GM12878 (cell line): ENCODE results near the gene MACROD2. TPM values are rescaled to one million over a fixed set of nuclear protein-coding genes. Genes with fewer than 3 reads are reported as not detected.

ENCODE experiments used
- ATAC-seq: fragments of 200-7000 bp; cut with Tn5 transposase; 3 replicates; pipeline ENCODE4 v1.9.1; 2020; ENCODE audit warnings: mild to moderate bottlenecking, moderate library complexity
- BruUV-seq: library from RNA; stranded (reverse); fragments of 400-500 nt; replicated peaks from 2 replicates; lab custom pipeline; 2021; lab: Mats Ljungman, UMichigan
- CTCF ChIA-PET: fragments of 300-600 bp; sonication (Branson Sonifier 250); formaldehyde crosslinking; extraction: SDS; loops from one replicate; lab custom pipeline; 2021; ENCODE audit warnings: inconsistent platforms; lab: Yijun Ruan, JAX
- POLR2A ChIA-PET: fragments of 350-600 bp; formaldehyde crosslinking; extraction: SDS; loops from one replicate; lab custom pipeline; 2021; ENCODE audit warnings: inconsistent platforms; lab: Charles Lee
- RAD21 ChIA-PET: fragments of 300-600 bp; sonication (Branson Sonifier 250); formaldehyde crosslinking; loops from one replicate; lab custom pipeline; 2023; ENCODE audit warnings: antibody characterized with exemption; ENCODE audit not compliant: unreplicated experiment; lab: Charles Lee
- SMC1A ChIA-PET: fragments of 300-600 bp; sonication (Branson Sonifier 250); formaldehyde crosslinking; loops from one replicate; lab custom pipeline; 2023; ENCODE audit not compliant: unreplicated experiment, uncharacterized antibody; lab: Charles Lee
- DNase-seq: peaks from one replicate; pipeline ENCODE4 v3.0.0-alpha.2; 2011; ENCODE audit warnings: low read depth, low spot score
- FAIRE-seq: peaks from 3 replicates; lab custom pipeline; 2011; peaks lifted over from hg19 to GRCh38; lab: Jason Lieb, UNC
- H2AFZ ChIP-seq: 2 replicates; pipeline ENCODE4 v1.6.0; 2011; ENCODE audit warnings: low read depth, low read length, control low read depth; ENCODE audit not compliant: control insufficient read depth
- H3K27ac ChIP-seq: 2 replicates; pipeline ENCODE4 v1.5.1; 2011; ENCODE audit warnings: control low read depth; ENCODE audit not compliant: control insufficient read depth, insufficient read depth
- H3K27me3 ChIP-seq, 2 experiments: replicated peaks in 1 of 2; 2 replicates each; pipeline versions ENCODE4 v1.6.0 to v1.6.1; 2011; ENCODE audit warnings: low read length in 1 of 2; ENCODE audit not compliant: control insufficient read depth in 2 of 2, insufficient read depth in 2 of 2
- H3K36me3 ChIP-seq, 2 experiments: 2 replicates each; pipeline ENCODE4 v1.5.1; 2011; ENCODE audit warnings: low read length in 1 of 2; ENCODE audit not compliant: control insufficient read depth in 2 of 2, insufficient read depth in 2 of 2
- H3K4me1 ChIP-seq: 2 replicates; pipeline ENCODE4 v1.6.1; 2011; ENCODE audit warnings: mild to moderate bottlenecking, low read length, moderate library complexity, mixed read lengths; ENCODE audit not compliant: control insufficient read depth, insufficient read depth
- H3K4me2 ChIP-seq: 2 replicates; pipeline ENCODE4 v1.6.0; 2011; ENCODE audit warnings: control low read depth; ENCODE audit not compliant: control insufficient read depth, insufficient read depth
- H3K4me3 ChIP-seq: fragments of 200-600 bp; sonication (generic); 2 replicates; pipeline ENCODE4 v1.5.1; 2016
- H3K79me2 ChIP-seq: 2 replicates; pipeline ENCODE4 v1.6.0; 2011; ENCODE audit warnings: low read length; ENCODE audit not compliant: control insufficient read depth, insufficient read depth
- H3K9ac ChIP-seq: 2 replicates; pipeline ENCODE4 v1.8.0; 2011; ENCODE audit warnings: low read length, control low read depth, mixed read lengths; ENCODE audit not compliant: control insufficient read depth, insufficient read depth
- H3K9me3 ChIP-seq: replicated peaks from 3 replicates; pipeline ENCODE4 v1.5.1; 2011; ENCODE audit warnings: mild to moderate bottlenecking, low read length; ENCODE audit not compliant: control insufficient read depth, insufficient read depth
- H4K20me1 ChIP-seq: 2 replicates; pipeline ENCODE4 v1.6.0; 2011; ENCODE audit not compliant: control insufficient read depth, insufficient read depth
- CREM ChIP-seq: IDR thresholded peaks from 2 replicates; pipeline ENCODE4 v1.6.1; 2014; ENCODE audit warnings: antibody characterized with exemption, low read depth
- DPF2 ChIP-seq: fragments of 450-650 bp; IDR thresholded peaks from 2 replicates; pipeline ENCODE4 v1.6.1; 2017; ENCODE audit warnings: mild to moderate bottlenecking
- EED ChIP-seq: sonication (generic); IDR thresholded peaks from 2 replicates; pipeline ENCODE4 v1.6.1; 2016; ENCODE audit warnings: antibody characterized with exemption, low read depth
- ETV6 ChIP-seq, 2 experiments: fragments of 450-650 bp in 1 of 2; IDR thresholded peaks in 1 of 2; conservative IDR thresholded peaks in 1 of 2; 2 replicates each; pipeline ENCODE4 v1.6.1; 2014; ENCODE audit warnings: antibody characterized with exemption in 1 of 2, borderline replicate concordance in 1 of 2, low read depth in 1 of 2, mild to moderate bottlenecking in 1 of 2, moderate library complexity in 1 of 2
- GABPA ChIP-seq: IDR thresholded peaks from 2 replicates; pipeline ENCODE4 v1.6.1; 2014; ENCODE audit warnings: antibody characterized with exemption, low read depth, mild to moderate bottlenecking, inconsistent platforms
- KAT2A ChIP-seq: conservative IDR thresholded peaks from 2 replicates; pipeline ENCODE4 v1.6.1; 2011; ENCODE audit warnings: low read depth, low read length; ENCODE audit not compliant: control insufficient read depth
- MXI1 ChIP-seq: fragments of 150-350 bp; IDR thresholded peaks from 2 replicates; pipeline ENCODE4 v1.6.1; 2011; ENCODE audit warnings: low read depth, mild to moderate bottlenecking, inconsistent platforms, low read length, improper control_type of control experiment
- NR2C2 ChIP-seq: IDR thresholded peaks from 2 replicates; pipeline ENCODE4 v1.6.1; 2011; ENCODE audit warnings: borderline replicate concordance, low read depth; ENCODE audit not compliant: control insufficient read depth, insufficient read length
- SREBF2 ChIP-seq: IDR thresholded peaks from 2 replicates; pipeline ENCODE4 v1.6.1; 2012; ENCODE audit warnings: mild to moderate bottlenecking, low read length
- WRNIP1 ChIP-seq: IDR thresholded peaks from 2 replicates; pipeline ENCODE4 v1.6.1; 2011; ENCODE audit warnings: low read depth, low read length, improper control_type of control experiment, borderline replicate concordance
- YBX1 ChIP-seq: fragments of 450-650 bp; IDR thresholded peaks from 2 replicates; pipeline ENCODE4 v1.6.1; 2016; ENCODE audit warnings: antibody characterized with exemption
- WGBS: methylation state at CpG from one replicate; pipeline ENCODE4 v1.1.6; 2016; ENCODE audit warnings: low lambda C conversion rate; ENCODE audit not compliant: insufficient replicate concordance, insufficient coverage; ENCODE audit errors: missing lambda C conversion rate; 5-methylcytosine and 5-hydroxymethylcytosine counted together
- in situ Hi-C: fragments of 300-500 bp; cut with MboI; formaldehyde crosslinking; loops from 9 replicates; pipeline ENCODE4 v1.14.3; 2018; ENCODE audit warnings: mixed read lengths
- intact Hi-C: fragments of 100-400 bp; cut with micrococcal nuclease; formaldehyde crosslinking; loops from one replicate; pipeline ENCODE4 v1.14.2; 2022; ENCODE audit not compliant: unreplicated experiment
- polyA plus RNA-seq, 11 experiments: library from polyadenylated mRNA; depleted of rRNA in 4 of 11; unstranded in 6 of 11; stranded (reverse) in 5 of 11; fragments of >200 nt; fragmentation: Nextera tagmentation in 4 of 11; fragmentation: Illumina TruSeq in 1 of 11; extraction: Ambion mirVana in 4 of 11; extraction: Trizol in 1 of 11; gene quantifications; 1 replicate in 1 of 11; 2 replicates in 10 of 11; pipeline versions ENCODE4 v1.2.1 to v1.2.3, GENCODE V29; 2011 to 2016; ENCODE audit warnings: inconsistent platforms in 2 of 11, missing spikeins in 2 of 11, low read depth in 1 of 11
- total RNA-seq, 4 experiments: library from RNA; depleted of rRNA in 3 of 4; stranded (reverse); fragments of >200 nt in 3 of 4; fragmentation: Illumina TruSeq in 1 of 4; extraction: Trizol in 1 of 4; gene quantifications; 2 replicates each; pipeline versions ENCODE4 v1.2.1 to v1.2.3, GENCODE V29; 2013 to 2021
- TF ChIP-seq, protein P1 (sequence below): fragments of 450-650 bp; IDR thresholded peaks from 2 replicates; pipeline ENCODE4 v1.6.1; 2018; ENCODE audit warnings: borderline replicate concordance, mild to moderate bottlenecking; ENCODE audit not compliant: partially characterized antibody
- TF ChIP-seq, protein P2 (sequence below): fragments of 450-650 bp; formaldehyde crosslinking; IDR thresholded peaks from 2 replicates; pipeline ENCODE4 v1.4.0; 2022; ENCODE audit warnings: mild to moderate bottlenecking, moderate library complexity

MACROD2 gene
- total and polyA plus RNA-seq, 10 of the 15 experiments (the other 5 are each of a cell fraction or from before 2014, with no cell fraction given): 1.1 to 21.5 (median 2.2) TPM

DNA sequence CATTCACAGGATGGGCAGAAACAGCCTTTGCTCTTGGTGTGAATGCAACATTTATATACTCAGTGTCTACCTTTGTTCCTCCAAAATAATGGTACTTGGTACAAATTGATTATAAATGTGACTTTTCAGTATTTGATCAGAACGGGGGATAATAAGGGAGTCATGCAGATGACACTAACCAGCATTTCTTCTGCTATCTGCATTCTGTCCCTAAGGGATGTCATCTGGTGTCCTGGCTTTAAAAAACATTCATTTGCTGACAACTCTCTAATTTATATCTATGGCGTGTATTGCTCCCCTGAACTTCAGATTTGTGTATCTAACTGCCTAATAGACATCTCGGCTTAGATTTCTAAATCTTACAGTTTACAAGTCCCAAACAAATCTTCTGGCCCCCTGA lies 418.5 kb downstream of the MACROD2 start:
- RAD21 ChIA-PET: no interaction called here
- intact Hi-C loops: no loop called here

DNA sequence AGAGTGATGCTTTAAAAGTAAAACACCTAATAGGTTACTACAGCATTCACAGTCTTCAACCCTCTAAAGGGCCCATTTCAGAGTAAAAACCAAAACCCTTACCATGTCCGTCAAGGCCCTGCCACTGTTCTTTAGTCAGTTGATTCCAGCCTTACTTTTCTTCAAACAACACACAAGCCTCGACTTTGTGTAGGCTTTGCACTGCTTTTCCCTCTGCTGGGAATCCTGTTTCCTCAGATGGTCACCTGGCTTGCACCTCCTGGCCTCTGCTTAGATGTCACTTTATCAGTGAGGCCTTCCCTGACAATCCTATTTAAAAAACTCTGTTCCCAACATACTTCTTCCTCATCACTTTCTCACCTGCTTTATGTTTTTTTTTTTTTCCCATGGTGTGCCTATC lies 419.2 kb downstream of the MACROD2 start:
- Histone ChIP-seq H4K20me1 (no peaks in the 10 kb centered on the region), H3K27ac (no peak overlapping the region), H3K4me1 (no peaks in the 10 kb centered on the region), H2AFZ (no peak overlapping the region), H3K79me2 (no peaks in the 10 kb centered on the region), H3K9ac (no peak overlapping the region), H3K4me2 (no peak overlapping the region), H3K27me3 (no peaks in the 10 kb centered on the region), H3K36me3 (no peaks in the 10 kb centered on the region), H3K4me3 (no peak overlapping the region), H3K9me3 (no peaks in the 10 kb centered on the region)
- in situ Hi-C loops (no loop called here), intact Hi-C loops (no loop called here)
- ChIA-PET SMC1A (no interaction called here), POLR2A (no interaction called here), CTCF (no interaction called here), RAD21 (no interaction called here)
- 47% methylated on average over 2 of the region's 2 CpGs for WGBS
- DNase-seq (no peak), ATAC-seq (no peak), FAIRE-seq (no peak)
- no TSS peak for BruUV-seq
- TF ChIP-seq GABPA (no peak), KAT2A (no peak), WRNIP1 (no peak), CREM (no peak), ETV6 (conservative IDR thresholded peaks at IDR 0.05 in 1 of 2, IDR thresholded peaks at IDR 0.05 in 1 of 2; ENCODE audit: borderline replicate concordance in 1 of 2, low read depth in 1 of 2) (no peak), MXI1 (no peak), YBX1 (no peak), SREBF2 (no peak), DPF2 (no peak)
- TF ChIP-seq, protein P1, sequence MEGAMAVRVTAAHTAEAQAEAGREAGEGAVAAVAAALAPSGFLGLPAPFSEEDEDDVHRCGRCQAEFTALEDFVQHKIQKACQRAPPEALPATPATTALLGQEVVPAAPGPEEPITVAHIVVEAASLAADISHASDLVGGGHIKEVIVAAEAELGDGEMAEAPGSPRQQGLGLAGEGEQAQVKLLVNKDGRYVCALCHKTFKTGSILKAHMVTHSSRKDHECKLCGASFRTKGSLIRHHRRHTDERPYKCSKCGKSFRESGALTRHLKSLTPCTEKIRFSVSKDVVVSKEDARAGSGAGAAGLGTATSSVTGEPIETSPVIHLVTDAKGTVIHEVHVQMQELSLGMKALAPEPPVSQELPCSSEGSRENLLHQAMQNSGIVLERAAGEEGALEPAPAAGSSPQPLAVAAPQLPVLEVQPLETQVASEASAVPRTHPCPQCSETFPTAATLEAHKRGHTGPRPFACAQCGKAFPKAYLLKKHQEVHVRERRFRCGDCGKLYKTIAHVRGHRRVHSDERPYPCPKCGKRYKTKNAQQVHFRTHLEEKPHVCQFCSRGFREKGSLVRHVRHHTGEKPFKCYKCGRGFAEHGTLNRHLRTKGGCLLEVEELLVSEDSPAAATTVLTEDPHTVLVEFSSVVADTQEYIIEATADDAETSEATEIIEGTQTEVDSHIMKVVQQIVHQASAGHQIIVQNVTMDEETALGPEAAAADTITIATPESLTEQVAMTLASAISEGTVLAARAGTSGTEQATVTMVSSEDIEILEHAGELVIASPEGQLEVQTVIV: no peak

More for the DNA sequence above, 418.5 kb downstream of the MACROD2 start:
- CTCF ChIA-PET: no interaction called here
- FAIRE-seq (no peak), DNase-seq (no peak), ATAC-seq (no peak)
- POLR2A ChIA-PET: no interaction called here
- no TSS peak for BruUV-seq
- H4K20me1 ChIP-seq: no peaks in the 10 kb centered on the region
- no peak overlapping the region for H3K4me3 ChIP-seq
- no peaks in the 10 kb centered on the region for H3K36me3 ChIP-seq
- no peaks in the 10 kb centered on the region for H3K4me1 ChIP-seq
- in situ Hi-C loops: no loop called here
- H3K79me2 ChIP-seq: no peaks in the 10 kb centered on the region
- H2AFZ ChIP-seq: no peak overlapping the region
- no peak overlapping the region for H3K27ac ChIP-seq
- H3K27me3 ChIP-seq: no peaks in the 10 kb centered on the region
- 14% methylated on average over 3 of the region's 3 CpGs for WGBS
- H3K4me2 ChIP-seq: no peak overlapping the region
- H3K9me3 ChIP-seq: no peaks in the 10 kb centered on the region
- TF ChIP-seq EED (no peak), NR2C2 (no peak)
- TF ChIP-seq, protein P2, sequence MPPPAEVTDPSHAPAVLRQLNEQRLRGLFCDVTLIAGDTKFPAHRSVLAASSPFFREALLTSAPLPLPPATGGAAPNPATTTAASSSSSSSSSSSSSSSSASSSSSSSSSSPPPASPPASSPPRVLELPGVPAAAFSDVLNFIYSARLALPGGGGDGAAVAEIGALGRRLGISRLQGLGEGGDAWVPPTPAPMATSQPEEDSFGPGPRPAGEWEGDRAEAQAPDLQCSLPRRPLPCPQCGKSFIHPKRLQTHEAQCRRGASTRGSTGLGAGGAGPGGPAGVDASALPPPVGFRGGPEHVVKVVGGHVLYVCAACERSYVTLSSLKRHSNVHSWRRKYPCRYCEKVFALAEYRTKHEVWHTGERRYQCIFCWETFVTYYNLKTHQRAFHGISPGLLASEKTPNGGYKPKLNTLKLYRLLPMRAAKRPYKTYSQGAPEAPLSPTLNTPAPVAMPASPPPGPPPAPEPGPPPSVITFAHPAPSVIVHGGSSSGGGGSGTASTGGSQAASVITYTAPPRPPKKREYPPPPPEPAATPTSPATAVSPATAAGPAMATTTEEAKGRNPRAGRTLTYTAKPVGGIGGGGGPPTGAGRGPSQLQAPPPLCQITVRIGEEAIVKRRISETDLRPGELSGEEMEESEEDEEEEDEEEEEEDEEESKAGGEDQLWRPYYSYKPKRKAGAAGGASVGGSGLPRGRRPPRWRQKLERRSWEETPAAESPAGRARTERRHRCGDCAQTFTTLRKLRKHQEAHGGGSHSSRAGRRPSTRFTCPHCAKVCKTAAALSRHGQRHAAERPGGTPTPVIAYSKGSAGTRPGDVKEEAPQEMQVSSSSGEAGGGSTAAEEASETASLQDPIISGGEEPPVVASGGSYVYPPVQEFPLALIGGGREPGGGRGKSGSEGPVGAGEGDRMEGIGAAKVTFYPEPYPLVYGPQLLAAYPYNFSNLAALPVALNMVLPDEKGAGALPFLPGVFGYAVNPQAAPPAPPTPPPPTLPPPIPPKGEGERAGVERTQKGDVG (CRISPR knock-in tag): no peak
- SMC1A ChIA-PET: no interaction called here
- H3K9ac ChIP-seq: no peak overlapping the region
